GM23248 (cell line): Measurements from ENCODE around the gene ABLIM1.

Experiments
- EZH2 ChIP-seq: fragments of 200-600 bp; sonication (generic); IDR thresholded peaks from 2 replicates; pipeline ENCODE4 v1.6.1; 2018; ENCODE audit warnings: antibody characterized with exemption, mild to moderate bottlenecking; ENCODE audit not compliant: insufficient read depth, poor library complexity, severe bottlenecking
- EZH2phosphoT487 ChIP-seq: fragments of 200-600 bp; sonication (generic); IDR thresholded peaks from 2 replicates; pipeline ENCODE4 v1.6.1; 2018; ENCODE audit warnings: antibody characterized with exemption, moderate library complexity, mild to moderate bottlenecking, low read depth; ENCODE audit not compliant: insufficient read depth

- TF ChIP-seq EZH2 (no peak), EZH2phosphoT487 (no peak)
These were observed 106.0 kb downstream of the ABLIM1 start for GRCh38 chr10:114552050-114552449.
